HT1080 (cell line): ENCODE measurements around the gene STOM. TPM values are rescaled to one million over a fixed set of nuclear protein-coding genes. Genes with fewer than 3 reads are reported as not detected.

Source experiments
- DNase-seq: peaks from one replicate; pipeline ENCODE4 v3.0.0-alpha.2; 2015; ENCODE audit warnings: low read depth
- total RNA-seq: library from RNA; depleted of rRNA; stranded (reverse); fragments of >200 nt; shearing (Covaris generic); gene quantifications from 2 replicates; pipeline ENCODE4 v1.2.3, GENCODE V29; 2014

STOM gene
- total RNA-seq, 1 experiment from 2014 or later: 5.4 TPM

DNA sequence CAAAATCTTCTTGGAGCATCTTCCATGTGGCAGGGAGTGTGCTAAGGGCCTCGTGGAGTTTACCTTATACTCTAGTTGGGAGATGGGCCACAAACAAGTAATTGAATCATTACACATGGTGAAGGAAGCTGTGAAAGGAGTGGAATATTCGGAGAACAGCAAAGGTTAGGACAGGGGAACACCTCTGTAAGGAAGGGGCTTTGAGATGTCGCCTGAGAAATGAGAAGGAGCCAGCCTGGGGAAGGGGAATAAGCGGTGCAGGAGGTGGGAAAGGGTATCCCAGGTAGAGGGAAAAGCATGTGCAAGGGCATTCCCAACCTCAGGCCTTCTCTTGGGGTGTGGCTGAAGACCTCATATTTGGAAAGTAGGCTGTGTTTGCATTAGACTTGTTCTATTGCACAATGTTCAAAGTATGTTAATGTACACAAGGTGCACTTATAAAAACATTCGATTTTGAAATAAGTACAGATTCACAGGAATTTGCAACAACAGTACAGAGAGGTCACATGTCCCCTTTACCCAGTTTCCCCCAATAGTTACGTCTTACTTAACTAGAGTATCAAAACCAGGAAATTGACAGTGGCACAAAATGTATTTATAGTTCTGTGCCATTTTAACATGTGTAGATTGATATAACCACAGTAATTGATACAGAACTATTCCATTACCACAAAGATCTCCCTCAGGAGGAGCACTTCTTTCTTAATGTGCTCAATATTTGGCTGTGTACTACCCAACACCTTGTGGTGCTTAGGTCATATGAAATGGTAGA is 2.4 kb upstream of the STOM start:
- no peak for DNase-seq

GRCh38 chr9:121371495-121372061 is 1.5 kb upstream of the STOM start:
- DNase-seq: no peak

DNA sequence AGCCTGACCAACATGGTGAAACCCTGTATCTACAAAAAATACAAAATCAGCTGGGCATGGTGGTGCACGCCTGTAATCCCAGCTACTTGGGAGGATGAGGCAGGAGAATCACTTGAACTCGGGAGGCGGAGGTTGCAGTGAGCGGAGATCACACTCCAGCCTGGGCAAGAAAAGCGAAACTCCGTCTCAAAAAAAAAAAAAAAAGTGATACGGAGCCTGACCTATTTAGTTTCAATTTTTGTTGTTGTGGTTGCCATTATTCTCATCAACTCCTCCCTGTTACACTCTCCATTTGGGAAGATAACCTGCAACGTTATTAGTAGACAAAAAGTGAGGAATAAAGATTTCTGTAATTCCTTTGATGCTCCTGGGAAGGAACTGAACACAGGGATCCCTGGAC is 1.3 kb downstream of the STOM start:
- no peak for DNase-seq

- no peak for DNase-seq
Observed at GRCh38 chr9:121368138-121368522, 1.9 kb downstream of the STOM start.

- DNase-seq: no peak
Observed at GRCh38 chr9:121367306-121368137, 2.5 kb downstream of the STOM start.

DNA sequence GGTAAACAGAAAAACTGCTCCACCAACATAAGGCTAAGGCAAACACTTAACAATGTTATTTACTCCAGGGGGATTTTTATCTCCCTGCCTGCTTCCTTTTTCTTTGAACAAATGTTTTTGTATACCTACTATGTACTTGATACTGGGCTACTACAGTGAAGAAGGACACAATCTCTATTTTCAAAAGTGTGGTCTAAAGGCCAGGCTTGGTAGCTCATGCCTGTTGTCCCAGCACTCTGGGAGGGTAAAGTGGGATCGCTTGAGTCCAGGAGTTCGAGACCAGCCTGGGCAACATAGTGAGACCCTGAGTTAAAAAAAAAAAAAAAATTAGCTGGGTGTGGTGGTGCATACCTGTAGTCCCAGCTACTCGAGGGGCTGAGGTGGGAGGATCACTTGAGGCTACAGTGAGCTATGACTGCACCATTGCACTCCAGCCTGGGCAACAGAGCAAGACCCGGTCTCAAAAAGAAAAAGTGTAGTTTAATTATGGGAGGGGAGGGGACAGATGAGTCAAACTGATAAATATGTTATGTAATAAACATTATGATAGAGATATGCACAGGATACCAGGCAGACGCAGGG is 3.3 kb downstream of the STOM start:
- no peak for DNase-seq

- no peak for DNase-seq
Observed at GRCh38 chr9:121365564-121365963, 4.5 kb downstream of the STOM start.

- DNase-seq: no peak
Observed at GRCh38 chr9:121364886-121365285, 5.2 kb downstream of the STOM start.

DNA sequence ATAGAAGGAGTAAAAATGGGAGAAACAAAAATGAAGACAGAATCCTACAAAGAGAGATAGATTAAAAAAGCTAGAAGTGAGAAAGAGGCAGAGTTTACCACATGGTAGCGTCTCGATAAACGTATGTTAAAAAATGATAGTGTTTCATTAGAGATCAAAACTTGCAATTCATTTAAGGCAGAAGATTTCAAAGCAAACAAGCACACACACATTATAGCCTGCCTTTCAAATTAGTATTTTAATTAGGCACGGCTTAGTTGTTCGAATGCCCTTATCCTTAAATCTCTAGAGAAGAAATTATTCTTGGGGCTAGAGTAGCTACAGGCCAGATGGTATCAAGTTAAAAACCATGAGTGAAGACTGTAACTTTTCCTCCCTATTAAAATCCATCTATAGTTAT is 6.0 kb downstream of the STOM start:
- DNase-seq: no peak

GRCh38 chr9:121363622-121363961 is 6.5 kb downstream of the STOM start:
- no peak for DNase-seq

GRCh38 chr9:121362813-121363621 is 7.0 kb downstream of the STOM start:
- peak; percentile 57 for DNase-seq

GRCh38 chr9:121360601-121361374 is 9.3 kb downstream of the STOM start:
- DNase-seq: peak; percentile 77

- peak; percentile 60 for DNase-seq
Observed at GRCh38 chr9:121359351-121360294, 10.4 kb downstream of the STOM start.

GRCh38 chr9:121358751-121359150 is 11.3 kb downstream of the STOM start:
- DNase-seq: peak; percentile 24

DNA sequence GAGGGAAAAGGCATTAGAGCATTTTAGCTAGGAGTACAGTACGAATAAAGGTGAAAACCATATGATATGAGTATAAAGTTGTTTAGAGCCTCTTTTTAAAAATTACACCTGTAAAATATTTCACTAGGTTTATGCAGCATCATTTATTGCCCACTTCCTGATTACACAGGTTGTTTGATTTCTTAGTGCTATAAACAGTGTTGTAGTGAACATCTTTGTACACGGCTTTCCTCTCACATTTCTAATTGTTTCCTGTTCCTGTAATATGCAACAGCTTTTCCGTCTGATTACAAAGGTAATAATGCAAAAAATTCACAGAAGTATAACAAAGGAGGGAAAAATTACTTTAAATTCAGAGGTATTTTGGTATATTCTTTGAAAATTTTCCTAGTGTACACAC is 13.0 kb downstream of the STOM start:
- DNase-seq: no peak

DNA sequence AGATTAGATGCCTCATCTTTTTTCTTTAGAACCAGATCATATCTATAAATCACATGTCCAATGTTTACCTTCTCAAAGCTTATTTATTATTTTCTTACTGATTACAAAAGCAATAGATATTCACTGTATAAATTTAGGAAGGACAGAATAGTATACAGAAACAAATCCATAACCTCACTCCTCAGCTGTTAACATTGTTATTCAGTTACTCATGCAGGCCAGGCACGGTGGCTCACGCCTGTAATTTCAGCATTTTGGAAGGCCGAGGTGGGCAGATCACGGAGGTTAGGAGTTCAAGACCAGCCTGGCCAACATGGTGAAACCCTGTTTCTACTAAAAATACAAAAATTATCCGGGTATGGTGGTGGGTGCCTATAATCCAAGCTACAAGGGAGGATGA is 15.3 kb downstream of the STOM start:
- DNase-seq: no peak

DNA sequence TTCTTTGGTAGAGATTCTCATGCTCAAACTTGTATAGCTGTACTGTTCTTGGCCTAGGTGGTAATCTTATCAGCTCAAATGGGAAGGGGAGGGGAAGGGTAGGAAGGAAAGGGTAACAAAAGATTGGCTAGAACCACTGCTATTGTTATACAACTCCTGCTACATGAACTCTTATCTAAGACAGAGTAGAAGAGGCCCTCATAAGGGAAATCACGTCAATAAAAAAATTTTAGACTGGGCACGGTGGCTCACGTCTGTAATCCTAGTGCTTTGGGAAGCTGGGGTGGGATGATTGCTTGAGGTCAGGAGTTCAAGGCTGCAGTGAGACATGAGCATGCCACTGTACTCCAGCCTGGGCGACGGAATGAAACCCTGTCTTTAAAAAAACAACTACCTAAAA is 15.9 kb downstream of the STOM start:
- no peak for DNase-seq

- DNase-seq: no peak
Observed at GRCh38 chr9:121353241-121354061, 16.6 kb downstream of the STOM start.
